GM10248 (cell line): ENCODE data around the gene JPT2.

Source experiments
- CTCF ChIA-PET: fragments of 300-600 bp; sonication (Branson Sonifier 250); formaldehyde crosslinking; extraction: SDS; loops from one replicate; lab custom pipeline; 2021; ENCODE audit warnings: antibody characterized with exemption; lab: Yijun Ruan, JAX
- POLR2A ChIA-PET: fragments of 350-650 bp; sonication (Branson Sonifier 250); formaldehyde crosslinking; extraction: SDS; loops from one replicate; lab custom pipeline; 2020; ENCODE audit warnings: antibody characterized with exemption; lab: Yijun Ruan, JAX
- DNase-seq: peaks from one replicate; pipeline ENCODE4 v3.0.0; 2012; ENCODE audit errors: extremely low spot score
- CTCF ChIP-seq: IDR thresholded peaks from 2 replicates; pipeline ENCODE4 v1.5.1; 2012; ENCODE audit warnings: mild to moderate bottlenecking, low read depth; ENCODE audit errors: extremely low read depth, missing control alignments, control extremely low read depth

The JPT2 gene

GRCh38 chr16:1659031-1659430 is 19.0 kb upstream of the JPT2 start:
- no peak for DNase-seq
- POLR2A ChIA-PET: interaction anchor here (1.4 kb wide), 1 partner anchor 19 kb away, joined by 3 read pairs; the partner anchor contains the start of gene JPT2
- CTCF ChIA-PET: interaction anchor here (0.7 to 2.0 kb wide), 2 partner anchors 18 to 47 kb away, joined by 5 read pairs; partner anchors contain the start of genes JPT2 and MAPK8IP3
- no peak for TF ChIP-seq CTCF

- TF ChIP-seq CTCF: no peak
- no peak for DNase-seq
- CTCF ChIA-PET: no interaction called here
- POLR2A ChIA-PET: no interaction called here
These were observed 16.3 kb upstream of the JPT2 start for GRCh38 chr16:1661826-1662225.

GRCh38 chr16:1662543-1662942 is 15.5 kb upstream of the JPT2 start:
- ChIA-PET POLR2A (no interaction called here), CTCF (no interaction called here)
- no peak for TF ChIP-seq CTCF
- no peak for DNase-seq

GRCh38 chr16:1665829-1666228 is 12.2 kb upstream of the JPT2 start:
- TF ChIP-seq CTCF: no peak
- ChIA-PET CTCF (interaction anchor here (1.2 to 2.9 kb wide), 2 partner anchors 9 to 16 kb away, joined by 3 to 8 read pairs; no protein-coding TSS in a partner anchor), POLR2A (no interaction called here)
- DNase-seq: no peak

- TF ChIP-seq CTCF: no peak
- no peak for DNase-seq
- ChIA-PET POLR2A (no interaction called here), CTCF (interaction anchor here (1.2 to 2.9 kb wide), 2 partner anchors 9 to 17 kb away, joined by 3 to 8 read pairs; no protein-coding TSS in a partner anchor)
These were observed 11.8 kb upstream of the JPT2 start for GRCh38 chr16:1666316-1666715.

GRCh38 chr16:1667271-1667670 is 10.8 kb upstream of the JPT2 start:
- ChIA-PET POLR2A (no interaction called here), CTCF (interaction anchor here (1.4 to 2.9 kb wide), 3 partner anchors 11 to 38 kb away, joined by 4 to 8 read pairs (median 7); partner anchors contain the start of gene JPT2)
- TF ChIP-seq CTCF: no peak
- no peak for DNase-seq

GRCh38 chr16:1667916-1668315 is 10.2 kb upstream of the JPT2 start:
- no peak for DNase-seq
- POLR2A ChIA-PET: no interaction called here
- TF ChIP-seq CTCF: no peak
- CTCF ChIA-PET: interaction anchor here (1.1 to 2.9 kb wide), 4 partner anchors 11 to 37 kb away, joined by 3 to 8 read pairs (median 6); partner anchors contain the start of gene JPT2
